Suprapubic skin (tissue), 3 donors: ENCODE measurements around the gene SOX5.

Experiments
- CTCF ChIP-seq, 2 donors: fragments of 200-600 bp in 1 of 2; fragments of 450-650 bp in 1 of 2; sonication (generic) in 1 of 2; IDR thresholded peaks; one replicate each; pipeline ENCODE4 v1.5.1; 2016 to 2019; ENCODE audit warnings: antibody characterized with exemption in 2 of 2, mild to moderate bottlenecking in 1 of 2, moderate library complexity in 1 of 2
- EP300 ChIP-seq: sonication (generic); formaldehyde crosslinking; IDR thresholded peaks from one replicate; pipeline ENCODE4 v1.6.1; 2017; ENCODE audit warnings: antibody characterized with exemption
- POLR2A ChIP-seq, 2 donors: fragments of 450-650 bp; IDR thresholded peaks; one replicate each; pipeline ENCODE4 v1.6.1; 2017; ENCODE audit warnings: antibody characterized with exemption in 2 of 2, mild to moderate bottlenecking in 2 of 2, moderate library complexity in 2 of 2

GRCh38 chr12:23576372-23576771 lies 373.1 kb downstream of the SOX5 start:
- TF ChIP-seq CTCF (IDR thresholded peaks at IDR 0.05) (no peak), POLR2A (IDR thresholded peaks at IDR 0.05) (no peak), EP300 (no peak)
